CD1c-positive myeloid dendritic cell (primary cell): ENCODE measurements around the gene GIGYF2.
A peak's percentile ranks its signal among the peaks of the same experiment; 100 is the strongest.
"Not testable (repeated sequence)": the region's sequence is repeated elsewhere in the genome, so short reads cannot be mapped to it uniquely, and the experiment has no call there.

Experiments used
- DNase-seq: peaks from one replicate; pipeline ENCODE4 v3.0.0-alpha.2; 2016; ENCODE audit errors: extremely low spot score

Gene GIGYF2, protein sequence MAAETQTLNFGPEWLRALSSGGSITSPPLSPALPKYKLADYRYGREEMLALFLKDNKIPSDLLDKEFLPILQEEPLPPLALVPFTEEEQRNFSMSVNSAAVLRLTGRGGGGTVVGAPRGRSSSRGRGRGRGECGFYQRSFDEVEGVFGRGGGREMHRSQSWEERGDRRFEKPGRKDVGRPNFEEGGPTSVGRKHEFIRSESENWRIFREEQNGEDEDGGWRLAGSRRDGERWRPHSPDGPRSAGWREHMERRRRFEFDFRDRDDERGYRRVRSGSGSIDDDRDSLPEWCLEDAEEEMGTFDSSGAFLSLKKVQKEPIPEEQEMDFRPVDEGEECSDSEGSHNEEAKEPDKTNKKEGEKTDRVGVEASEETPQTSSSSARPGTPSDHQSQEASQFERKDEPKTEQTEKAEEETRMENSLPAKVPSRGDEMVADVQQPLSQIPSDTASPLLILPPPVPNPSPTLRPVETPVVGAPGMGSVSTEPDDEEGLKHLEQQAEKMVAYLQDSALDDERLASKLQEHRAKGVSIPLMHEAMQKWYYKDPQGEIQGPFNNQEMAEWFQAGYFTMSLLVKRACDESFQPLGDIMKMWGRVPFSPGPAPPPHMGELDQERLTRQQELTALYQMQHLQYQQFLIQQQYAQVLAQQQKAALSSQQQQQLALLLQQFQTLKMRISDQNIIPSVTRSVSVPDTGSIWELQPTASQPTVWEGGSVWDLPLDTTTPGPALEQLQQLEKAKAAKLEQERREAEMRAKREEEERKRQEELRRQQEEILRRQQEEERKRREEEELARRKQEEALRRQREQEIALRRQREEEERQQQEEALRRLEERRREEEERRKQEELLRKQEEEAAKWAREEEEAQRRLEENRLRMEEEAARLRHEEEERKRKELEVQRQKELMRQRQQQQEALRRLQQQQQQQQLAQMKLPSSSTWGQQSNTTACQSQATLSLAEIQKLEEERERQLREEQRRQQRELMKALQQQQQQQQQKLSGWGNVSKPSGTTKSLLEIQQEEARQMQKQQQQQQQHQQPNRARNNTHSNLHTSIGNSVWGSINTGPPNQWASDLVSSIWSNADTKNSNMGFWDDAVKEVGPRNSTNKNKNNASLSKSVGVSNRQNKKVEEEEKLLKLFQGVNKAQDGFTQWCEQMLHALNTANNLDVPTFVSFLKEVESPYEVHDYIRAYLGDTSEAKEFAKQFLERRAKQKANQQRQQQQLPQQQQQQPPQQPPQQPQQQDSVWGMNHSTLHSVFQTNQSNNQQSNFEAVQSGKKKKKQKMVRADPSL (N-terminal part only)

DNA sequence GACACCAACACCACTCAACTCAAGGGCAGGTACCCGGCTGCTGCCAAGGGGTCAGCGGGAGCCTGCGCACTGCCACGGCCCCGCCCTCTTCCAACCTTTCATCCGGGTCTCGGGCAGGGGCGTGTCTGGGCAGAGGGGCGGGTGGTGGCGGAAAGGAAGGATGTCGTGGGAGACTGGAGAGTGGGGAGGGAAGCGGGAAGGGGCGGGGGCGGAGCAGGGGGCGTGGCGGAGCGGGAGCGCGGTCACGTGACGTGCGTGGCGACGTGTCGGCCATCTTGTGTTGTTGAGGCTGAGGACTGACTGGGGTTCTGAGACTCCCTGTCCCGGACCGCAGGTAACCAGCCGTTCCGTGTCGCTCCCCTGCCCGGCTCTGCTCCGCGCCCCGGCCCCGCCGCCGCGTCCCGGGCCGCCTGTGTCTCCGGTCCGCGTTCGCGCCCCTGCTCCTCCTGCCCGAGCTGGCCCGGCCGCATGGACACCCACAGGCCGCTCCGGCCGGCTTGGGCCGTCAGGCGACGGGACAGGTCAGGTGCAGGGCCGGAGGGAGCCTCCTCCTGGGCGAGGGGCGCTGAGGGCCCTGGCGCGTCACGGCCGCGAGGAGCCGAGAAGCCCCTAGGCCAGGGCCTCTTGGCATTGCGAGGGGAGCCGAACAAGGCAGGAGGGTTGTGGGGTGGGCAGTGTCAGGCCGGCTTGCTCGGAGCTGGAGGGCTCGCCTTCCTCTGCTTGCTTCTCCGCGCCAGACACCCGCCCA is at the start of gene GIGYF2:
GIGYF2 (plus strand) TSS at position 273 of the 748 bp plus-strand sequence. CDS start 37,867 bp downstream, outside the sequence.
- DNase-seq = peak; percentile 95

DNA sequence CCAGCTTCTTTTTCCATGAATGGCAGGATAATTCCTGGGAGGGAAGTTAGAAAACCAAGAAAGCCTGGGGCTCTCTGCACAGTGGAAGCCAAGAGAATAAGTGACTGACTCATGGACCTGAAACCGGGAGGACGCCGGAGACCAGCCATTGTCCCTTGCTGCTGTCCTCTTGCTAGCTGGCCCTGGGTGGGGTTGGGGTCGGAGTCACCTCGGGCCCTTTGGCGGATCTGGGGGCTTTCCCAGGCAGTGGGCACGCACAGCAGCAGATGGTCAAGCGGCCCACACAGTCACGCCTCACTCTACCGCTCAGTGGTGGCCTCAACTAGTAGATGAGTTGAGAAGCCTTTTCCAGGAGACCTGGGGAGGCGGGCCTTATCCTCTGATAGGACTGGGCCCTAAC is 48.1 kb upstream of the GIGYF2 start:
- DNase-seq = no peak

GRCh38 chr2:232652505-232652851 is 44.7 kb upstream of the GIGYF2 start:
- DNase-seq = no peak

- DNase-seq = no peak
These were observed 43.7 kb upstream of the GIGYF2 start for GRCh38 chr2:232653441-232653840.

- DNase-seq = no peak
These were observed 41.7 kb upstream of the GIGYF2 start for GRCh38 chr2:232655392-232655791.

GRCh38 chr2:232658217-232658785 is 38.8 kb upstream of the GIGYF2 start:
- DNase-seq = no peak

- no peak for DNase-seq
These were observed 37.8 kb upstream of the GIGYF2 start for GRCh38 chr2:232659359-232659758.

DNA sequence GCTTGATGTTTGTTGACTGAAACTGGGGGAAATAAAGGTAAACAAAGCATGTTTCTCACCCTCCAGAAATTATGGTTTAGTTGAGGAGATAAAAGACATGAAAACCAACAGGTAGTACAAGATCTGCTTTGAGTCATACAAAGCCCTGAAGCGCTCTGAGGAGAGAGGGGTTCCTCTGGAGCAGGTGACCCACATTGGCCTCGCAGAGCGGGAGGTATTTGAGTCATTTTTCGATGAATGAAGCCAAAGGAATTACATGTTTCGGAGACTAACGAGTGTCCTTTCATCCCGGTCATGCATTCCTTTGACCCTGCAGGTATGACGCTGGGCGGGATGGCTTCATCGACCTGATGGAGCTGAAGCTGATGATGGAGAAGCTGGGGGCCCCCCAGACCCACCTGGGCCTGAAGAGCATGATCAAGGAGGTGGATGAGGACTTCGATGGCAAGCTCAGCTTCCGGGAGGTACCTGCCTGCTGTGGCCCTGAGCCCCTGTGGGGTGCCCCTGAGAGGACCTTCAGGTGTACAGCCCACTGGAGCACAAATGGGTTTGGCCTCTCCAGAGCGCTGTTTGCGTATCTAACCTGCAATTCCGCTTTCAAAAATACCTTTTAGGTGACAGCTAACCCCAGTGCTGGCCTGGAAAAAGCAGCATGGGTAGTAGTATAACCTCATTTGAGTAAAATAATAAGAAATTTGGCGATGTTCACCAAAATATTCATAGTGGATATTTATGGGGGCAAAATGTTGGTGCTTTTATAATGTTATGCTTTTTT is 34.5 kb upstream of the GIGYF2 start:
- no peak for DNase-seq

DNA sequence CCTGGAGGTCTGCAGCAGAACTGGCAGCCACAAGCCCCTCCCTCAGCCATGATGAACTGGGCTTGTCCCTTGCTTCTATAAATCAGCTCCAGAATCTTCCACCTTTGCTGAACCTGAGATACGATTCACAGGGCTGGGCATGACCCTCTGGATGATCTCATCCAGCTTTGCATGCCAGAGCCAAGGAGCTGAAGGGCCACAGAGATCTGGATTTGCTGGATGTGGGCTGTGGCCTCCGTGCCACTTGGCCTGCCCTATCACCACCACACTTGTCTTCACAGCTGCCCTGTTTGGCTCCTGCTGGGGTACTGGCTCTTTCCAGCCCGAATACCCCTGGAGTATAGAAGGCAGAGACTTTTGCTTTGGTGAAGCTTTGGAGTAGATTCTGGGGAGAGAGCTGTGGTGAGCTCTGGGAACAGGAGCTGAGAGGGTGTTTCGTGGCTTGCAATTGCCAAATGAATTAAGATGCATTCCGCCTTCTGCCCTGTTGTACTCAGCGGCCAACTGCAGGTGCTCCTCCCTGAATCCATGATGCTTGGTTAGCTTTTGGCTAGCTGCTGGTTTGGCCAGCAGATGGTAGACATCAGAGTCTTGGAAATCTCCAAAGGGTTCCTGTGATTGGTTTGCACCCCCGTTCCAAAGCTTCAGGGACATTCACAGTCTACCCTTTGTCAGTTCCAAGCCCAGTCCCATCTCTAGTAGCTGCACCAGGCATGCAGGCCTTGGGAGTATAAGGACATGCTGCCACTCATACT is 30.9 kb upstream of the GIGYF2 start:
- DNase-seq = no peak

GRCh38 chr2:232667989-232668583 is 29.0 kb upstream of the GIGYF2 start:
- no peak for DNase-seq

DNA sequence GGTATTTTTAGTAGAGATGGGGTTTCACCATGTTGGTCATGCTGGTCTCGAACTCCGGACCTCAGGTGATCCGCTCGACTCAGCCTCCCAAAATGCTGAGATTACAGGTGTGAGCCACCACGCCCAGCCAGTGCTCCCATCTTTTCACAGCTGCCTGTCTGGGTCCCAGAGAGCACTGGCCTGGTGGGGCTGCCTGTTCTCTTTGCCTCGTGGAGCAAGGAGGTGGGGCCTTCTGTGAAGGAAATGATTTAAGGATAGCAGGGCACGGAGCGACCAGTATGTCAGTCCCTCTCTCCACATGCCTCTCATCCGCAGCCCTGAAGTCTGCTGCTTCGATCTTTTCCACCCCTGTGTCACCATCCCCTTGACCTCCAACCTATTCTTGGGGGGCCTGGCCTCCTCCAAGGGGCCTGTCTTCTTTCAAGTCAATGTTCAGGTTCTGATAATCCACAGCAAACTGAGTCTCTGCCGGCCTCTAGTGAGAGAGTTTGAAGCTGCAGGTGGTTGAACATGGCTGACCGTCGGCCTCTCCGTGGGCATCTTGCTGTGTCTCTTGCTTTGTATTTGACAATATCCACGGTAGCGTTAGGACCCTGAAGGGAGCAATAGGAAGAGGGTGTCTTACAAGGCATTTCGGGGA is 28.2 kb upstream of the GIGYF2 start:
- DNase-seq = no peak

GRCh38 chr2:232672588-232672987 is 24.5 kb upstream of the GIGYF2 start:
- no peak for DNase-seq

DNA sequence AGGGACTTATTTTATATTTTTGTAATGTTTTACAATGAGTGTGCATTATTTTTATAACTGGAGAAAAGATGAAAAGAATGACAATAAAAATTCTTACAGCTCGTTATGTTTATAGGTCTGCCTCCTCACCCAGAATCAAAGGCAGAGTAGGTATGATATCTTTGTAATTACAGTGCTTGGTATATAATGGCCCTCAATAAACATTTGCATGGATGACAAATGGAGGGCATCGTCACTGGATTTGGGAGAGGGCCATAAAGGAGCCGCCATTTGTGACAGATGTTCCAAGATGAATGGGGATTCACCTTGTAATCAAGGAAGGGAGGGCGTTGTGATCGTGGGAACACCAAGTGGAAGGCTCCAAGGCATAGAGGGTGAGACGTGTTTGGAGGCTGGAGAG is 22.6 kb upstream of the GIGYF2 start:
- no peak for DNase-seq

DNA sequence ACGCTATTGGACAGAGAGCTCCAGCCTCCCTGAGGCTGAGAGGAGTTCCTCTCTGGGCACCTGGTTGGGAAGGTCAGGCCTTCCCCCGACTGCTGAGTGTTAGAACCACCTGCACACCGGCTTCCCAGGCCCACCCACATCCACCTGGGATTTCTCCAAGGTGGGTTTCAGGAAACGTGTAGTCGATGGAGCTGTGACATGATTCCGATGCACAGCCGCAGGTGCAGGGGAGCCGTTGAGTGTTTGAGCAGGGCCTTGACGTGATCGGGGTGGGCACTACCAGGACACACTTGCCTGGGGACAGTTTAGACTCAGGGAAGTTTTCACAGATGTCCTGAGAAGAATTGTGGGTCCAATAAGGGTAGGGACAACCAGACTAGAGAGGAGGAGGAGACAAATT is 21.8 kb upstream of the GIGYF2 start:
- DNase-seq = no peak

- no peak for DNase-seq
These were observed 17.1 kb upstream of the GIGYF2 start for GRCh38 chr2:232680006-232680405.

DNA sequence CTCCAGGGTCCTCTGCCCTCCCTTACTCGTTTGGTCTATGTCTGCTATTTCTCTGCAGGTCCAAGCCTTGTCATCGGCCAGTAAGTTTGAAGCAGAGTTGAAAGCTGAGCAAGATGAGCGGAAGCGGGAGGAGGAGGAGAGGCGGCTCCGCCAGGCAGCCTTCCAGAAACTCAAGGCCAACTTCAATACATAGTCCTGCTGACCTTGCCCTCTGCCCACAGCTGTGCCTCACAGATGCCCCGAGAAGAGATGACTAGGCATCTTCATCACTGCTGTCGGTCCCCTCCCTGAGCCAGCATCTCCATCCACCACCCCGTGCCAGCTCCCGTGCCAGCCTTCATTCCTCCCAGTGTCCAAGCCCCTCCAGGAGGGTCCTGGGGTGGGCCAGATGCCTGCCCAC is 15.6 kb upstream of the GIGYF2 start:
- no peak for DNase-seq

GRCh38 chr2:232683368-232683767 is 13.8 kb upstream of the GIGYF2 start:
- DNase-seq = no peak

- DNase-seq = not testable (repeated sequence)
These were observed 11.7 kb upstream of the GIGYF2 start for GRCh38 chr2:232685391-232685790.
